RWPE1 (cell line): ENCODE measurements around the gene BLOC1S3.
A peak's percentile ranks its signal among the peaks of the same experiment; 100 is the strongest.

ENCODE experiments used
- CTCF ChIA-PET: fragments of 350-600 bp; sonication (Branson Sonifier 250); formaldehyde crosslinking; extraction: SDS; loops from one replicate; lab custom pipeline; 2021; lab: Yijun Ruan, JAX
- POLR2A ChIA-PET: fragments of 400-600 bp; formaldehyde crosslinking; extraction: SDS; loops from one replicate; lab custom pipeline; 2020; ENCODE audit warnings: antibody characterized with exemption; ENCODE audit not compliant: low non-redundant PET; lab: Yijun Ruan, JAX
- DNase-seq: peaks from one replicate; pipeline ENCODE4 v3.0.0; 2012; ENCODE audit warnings: low spot score
- H3K27ac ChIP-seq: fragments of 450-650 bp; 2 replicates; pipeline ENCODE4 v1.5.1; 2017
- TF ChIP-seq, protein P1 (sequence below): fragments of 450-650 bp; conservative IDR thresholded peaks from 2 replicates; pipeline ENCODE4 v1.5.1; 2017; ENCODE audit warnings: low read depth, mild to moderate bottlenecking

The BLOC1S3 gene

DNA sequence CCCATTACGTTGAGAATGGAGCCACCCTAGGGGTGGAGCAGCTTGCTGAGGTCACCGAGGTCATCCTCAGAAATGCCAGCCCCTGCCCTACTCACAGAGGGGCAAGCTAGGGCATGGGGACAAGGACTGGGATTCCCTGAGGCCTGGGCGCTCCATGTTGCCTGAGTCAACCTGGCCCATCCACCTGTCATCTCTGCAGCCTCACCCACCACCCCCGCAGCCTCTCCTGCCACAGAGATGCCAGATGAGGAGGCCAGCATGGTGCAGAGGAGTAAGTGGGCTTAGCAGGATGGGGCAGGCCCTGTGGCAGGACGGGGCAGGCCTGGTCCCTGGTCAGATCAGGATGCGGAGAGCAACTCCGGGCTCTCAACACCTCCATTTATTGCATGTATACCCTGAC lies 27.3 kb upstream of the BLOC1S3 start:
- ChIA-PET CTCF (no interaction called here), POLR2A (no interaction called here)
- no peak for DNase-seq
- TF ChIP-seq, protein P1, sequence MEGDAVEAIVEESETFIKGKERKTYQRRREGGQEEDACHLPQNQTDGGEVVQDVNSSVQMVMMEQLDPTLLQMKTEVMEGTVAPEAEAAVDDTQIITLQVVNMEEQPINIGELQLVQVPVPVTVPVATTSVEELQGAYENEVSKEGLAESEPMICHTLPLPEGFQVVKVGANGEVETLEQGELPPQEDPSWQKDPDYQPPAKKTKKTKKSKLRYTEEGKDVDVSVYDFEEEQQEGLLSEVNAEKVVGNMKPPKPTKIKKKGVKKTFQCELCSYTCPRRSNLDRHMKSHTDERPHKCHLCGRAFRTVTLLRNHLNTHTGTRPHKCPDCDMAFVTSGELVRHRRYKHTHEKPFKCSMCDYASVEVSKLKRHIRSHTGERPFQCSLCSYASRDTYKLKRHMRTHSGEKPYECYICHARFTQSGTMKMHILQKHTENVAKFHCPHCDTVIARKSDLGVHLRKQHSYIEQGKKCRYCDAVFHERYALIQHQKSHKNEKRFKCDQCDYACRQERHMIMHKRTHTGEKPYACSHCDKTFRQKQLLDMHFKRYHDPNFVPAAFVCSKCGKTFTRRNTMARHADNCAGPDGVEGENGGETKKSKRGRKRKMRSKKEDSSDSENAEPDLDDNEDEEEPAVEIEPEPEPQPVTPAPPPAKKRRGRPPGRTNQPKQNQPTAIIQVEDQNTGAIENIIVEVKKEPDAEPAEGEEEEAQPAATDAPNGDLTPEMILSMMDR, result no peak
- H3K27ac ChIP-seq, result peak overlapping the region; percentile 62

DNA sequence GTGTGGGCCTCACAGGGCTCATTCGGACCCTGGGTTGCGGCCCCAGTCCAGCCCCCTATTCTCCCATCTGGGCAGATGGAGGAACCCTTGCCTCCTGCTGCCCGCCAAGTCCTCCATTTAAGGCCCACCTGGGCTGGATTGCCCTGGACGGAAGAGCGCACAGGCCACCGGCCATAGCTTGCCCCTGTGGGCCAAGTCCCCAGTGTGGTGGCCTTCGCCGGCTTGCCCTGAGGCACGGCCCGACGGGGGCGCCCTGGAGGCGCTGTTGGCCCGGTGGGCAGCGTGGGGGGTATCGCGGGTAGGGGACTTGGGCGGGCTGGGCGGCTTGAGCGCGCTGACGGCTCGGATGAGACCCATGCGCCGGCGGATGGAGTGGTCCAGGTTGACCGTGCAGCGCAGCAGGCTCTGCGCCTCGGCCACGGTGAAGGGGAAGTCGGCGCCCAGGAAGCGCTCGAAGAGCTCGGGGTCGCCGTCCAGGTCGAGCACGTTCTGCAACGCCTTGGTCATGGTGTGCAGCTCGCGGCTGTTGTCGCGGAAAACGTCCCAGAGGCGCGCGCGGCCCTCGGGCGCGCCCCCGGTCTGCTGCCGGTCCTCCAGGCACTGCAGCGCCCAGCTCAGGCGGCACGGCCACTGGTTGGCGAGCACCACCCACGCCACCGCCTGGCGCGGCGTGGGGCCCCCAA lies 26.6 kb upstream of the BLOC1S3 start:
- H3K27ac ChIP-seq, result peak overlapping the region; percentile 62
- TF ChIP-seq, protein P1, result no peak
- ChIA-PET POLR2A (no interaction called here), CTCF (interaction anchor here (0.7 kb wide), 1 partner anchor 8 kb away, joined by 6 read pairs; no protein-coding TSS in a partner anchor)
- no peak for DNase-seq

DNA sequence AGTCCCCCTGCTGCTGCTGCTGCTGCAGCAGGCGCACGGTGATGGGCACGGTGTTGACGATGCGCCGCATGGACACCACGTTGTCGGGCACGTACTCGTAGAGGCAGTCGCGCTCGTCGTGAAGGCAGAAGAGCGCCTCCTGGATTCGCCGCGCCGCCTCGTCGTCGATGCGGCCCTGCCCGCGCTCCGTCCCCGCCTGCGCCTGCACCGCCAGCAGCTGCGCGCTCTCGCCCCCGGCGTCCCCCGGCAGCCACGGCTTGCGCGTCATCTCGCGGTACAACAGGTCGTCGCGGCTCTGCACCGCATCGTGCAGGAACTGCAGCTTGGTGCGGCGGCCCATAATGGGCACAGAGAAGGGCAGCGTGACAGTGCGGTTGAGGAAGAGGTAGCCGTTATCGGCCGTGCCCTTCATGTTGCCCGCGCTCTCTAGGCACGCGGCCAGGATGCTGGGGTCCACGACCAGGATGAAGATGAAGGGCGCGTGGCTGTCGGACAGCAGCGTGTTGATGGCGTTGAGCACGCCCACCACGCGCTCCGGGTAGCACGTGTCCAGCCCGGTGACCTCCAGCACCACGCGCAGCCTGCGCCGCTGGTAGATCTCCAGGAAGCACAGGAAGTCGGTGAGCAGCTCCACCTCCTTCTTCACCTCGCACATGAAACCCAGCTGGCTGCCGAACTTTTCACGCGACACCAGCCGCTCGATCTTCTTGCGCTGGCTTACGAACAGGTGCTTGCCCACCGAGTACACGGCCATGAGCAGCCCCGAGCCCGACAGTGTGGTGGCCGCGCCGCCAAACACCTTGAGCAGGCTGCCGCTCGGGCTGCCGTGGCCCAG lies 25.9 kb upstream of the BLOC1S3 start:
- no peak overlapping the region for H3K27ac ChIP-seq
- ChIA-PET CTCF (interaction anchor here (0.6 to 0.7 kb wide), 2 partner anchors 35 to 326 kb away, joined by 3 to 5 read pairs; no protein-coding TSS in a partner anchor), POLR2A (no interaction called here)
- DNase-seq, result no peak
- TF ChIP-seq, protein P1, result no peak

DNA sequence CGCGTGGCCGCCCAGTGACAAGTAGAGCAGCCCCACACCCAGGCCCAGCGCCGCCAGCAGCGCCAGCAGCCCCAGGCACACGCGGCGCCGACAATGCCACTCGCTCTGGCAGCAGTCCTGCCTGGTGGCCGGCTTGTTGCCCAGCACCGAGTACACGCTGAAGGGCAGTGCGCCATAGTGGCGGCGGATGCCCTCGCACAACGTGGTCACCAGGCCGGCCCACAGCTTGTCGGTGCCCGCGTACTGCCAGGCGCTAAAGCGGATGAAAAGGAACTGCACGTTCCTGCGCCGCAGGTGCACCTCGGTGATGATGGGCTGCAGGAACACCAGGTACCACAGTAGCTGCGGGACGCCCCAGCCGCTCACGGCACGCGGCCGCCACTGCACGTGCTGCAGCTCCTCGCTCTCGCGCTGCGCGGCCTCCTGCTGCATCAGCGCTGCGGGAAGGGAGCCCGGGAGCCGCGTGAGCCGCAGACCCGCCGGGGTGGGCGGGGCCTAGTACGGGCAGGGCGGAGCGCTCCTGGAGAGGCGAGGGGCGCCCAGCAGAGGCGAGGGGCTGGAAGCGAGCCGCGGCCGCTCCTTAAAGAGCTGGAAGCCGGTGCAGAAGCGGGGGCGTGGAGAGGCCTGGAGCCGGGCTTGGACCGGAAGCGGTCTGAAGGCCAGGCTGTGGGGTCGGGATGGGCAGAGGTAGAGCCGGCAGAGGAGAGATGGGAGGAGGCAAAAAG lies 25.1 kb upstream of the BLOC1S3 start:
- TF ChIP-seq, protein P1, result no peak
- peak overlapping the region; percentile 13; the same call in 1 of the 2 replicates for H3K27ac ChIP-seq
- POLR2A ChIA-PET, result interaction anchor here (0.5 kb wide), 1 partner anchor 21 kb away, joined by 3 read pairs; no protein-coding TSS in a partner anchor
- CTCF ChIA-PET, result interaction anchor here (0.6 to 0.7 kb wide), 2 partner anchors 34 to 325 kb away, joined by 3 to 5 read pairs; no protein-coding TSS in a partner anchor
- no peak for DNase-seq

DNA sequence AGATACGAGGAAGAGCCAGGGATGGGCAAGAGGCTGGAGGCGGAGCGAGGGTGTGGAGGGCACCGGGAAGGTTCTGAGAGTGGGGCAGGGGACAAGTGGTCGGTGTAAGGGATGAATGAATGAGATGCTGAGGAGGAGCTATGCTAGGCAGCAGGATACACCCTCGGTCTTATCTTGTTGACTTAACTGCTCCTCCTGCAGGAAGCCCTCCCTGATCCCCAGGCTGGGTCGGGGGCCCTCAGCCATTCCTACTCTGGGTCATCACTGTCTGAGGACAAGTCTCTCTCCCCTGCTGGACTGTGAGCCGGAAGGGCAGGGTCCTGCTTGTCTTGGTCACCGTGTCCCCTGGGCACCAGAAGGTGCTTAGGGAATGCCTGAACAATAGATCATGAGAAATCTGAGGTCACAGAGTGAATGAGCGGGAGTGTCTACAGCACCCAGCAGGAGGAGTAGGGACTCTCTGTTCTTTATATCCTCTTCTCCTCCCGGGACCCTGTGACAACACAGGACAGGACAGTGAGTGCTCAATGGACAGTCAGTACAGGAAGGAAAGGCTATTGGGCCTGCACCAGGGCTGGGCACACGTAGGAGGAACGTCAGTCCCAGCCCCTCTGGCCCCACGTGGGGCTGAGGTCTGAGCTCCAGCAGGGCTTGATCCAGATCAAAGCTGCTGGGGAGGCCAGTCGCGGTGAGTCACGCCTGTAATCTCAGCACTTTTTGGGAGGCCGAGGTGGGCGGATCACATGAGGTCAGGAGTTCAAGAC lies 24.3 kb upstream of the BLOC1S3 start:
- ChIA-PET CTCF (no interaction called here), POLR2A (interaction anchor here (0.5 kb wide), 1 partner anchor 21 kb away, joined by 3 read pairs; no protein-coding TSS in a partner anchor)
- peak overlapping the region; percentile 13 for H3K27ac ChIP-seq
- DNase-seq, result no peak
- TF ChIP-seq, protein P1, result no peak
